Neural progenitor cell (in vitro differentiated cells): ENCODE measurements around the gene SSX2IP. TPM values are rescaled to one million over a fixed set of nuclear protein-coding genes. Genes with fewer than 3 reads are reported as not detected.

ENCODE experiments used
- DNase-seq: peaks from one replicate; pipeline ENCODE4 v3.0.0-alpha.2; 2016; ENCODE audit warnings: low spot score
- H2AFZ ChIP-seq: fragments of 200-600 bp; sonication (generic); replicated peaks from 2 replicates; pipeline ENCODE4 v1.6.1; 2016; ENCODE audit warnings: antibody characterized with exemption
- H3F3A ChIP-seq: fragments of 200-600 bp; sonication (generic); 2 replicates; pipeline ENCODE4 v1.6.1; 2016; ENCODE audit warnings: antibody characterized with exemption, low read depth
- H3K27ac ChIP-seq: fragments of 200-600 bp; sonication (generic); 2 replicates; pipeline ENCODE4 v1.5.1; 2016; ENCODE audit warnings: mild to moderate bottlenecking
- H3K27me3 ChIP-seq: fragments of 200-600 bp; sonication (generic); 2 replicates; pipeline ENCODE4 v1.6.1; 2016; ENCODE audit warnings: mild to moderate bottlenecking, moderate library complexity
- H3K36me3 ChIP-seq: fragments of 200-600 bp; sonication (generic); 2 replicates; pipeline ENCODE4 v1.5.1; 2016
- H3K4me1 ChIP-seq: fragments of 200-600 bp; sonication (generic); 2 replicates; pipeline ENCODE4 v1.6.1; 2016; ENCODE audit warnings: mixed run types
- H3K4me2 ChIP-seq: fragments of 200-600 bp; sonication (generic); 2 replicates; pipeline ENCODE4 v1.6.1; 2016
- H3K4me3 ChIP-seq: fragments of 200-600 bp; sonication (generic); 2 replicates; pipeline ENCODE4 v1.5.1; 2016
- H3K79me2 ChIP-seq: fragments of 200-600 bp; sonication (generic); 2 replicates; pipeline ENCODE4 v1.6.1; 2016; ENCODE audit warnings: low read depth
- H3K9ac ChIP-seq: fragments of 200-600 bp; sonication (generic); 2 replicates; pipeline ENCODE4 v1.6.1; 2016
- H3K9me3 ChIP-seq: fragments of 200-600 bp; sonication (generic); 2 replicates; pipeline ENCODE4 v1.5.1; 2016; ENCODE audit warnings: low read depth
- H4K20me1 ChIP-seq: fragments of 200-600 bp; sonication (generic); 2 replicates; pipeline ENCODE4 v1.6.1; 2016; ENCODE audit warnings: low read depth
- H3K27ac Mint-ChIP-seq: 3 replicates; pipeline ENCODE4 v1.8.0; 2021; ENCODE audit warnings: mixed read lengths
- H3K27me3 Mint-ChIP-seq: 2 replicates; pipeline ENCODE4 v1.8.0; 2022; ENCODE audit warnings: low read depth, mild to moderate bottlenecking, inconsistent platforms, moderate library complexity, mixed read lengths; ENCODE audit not compliant: insufficient read depth
- H3K36me3 Mint-ChIP-seq: 3 replicates; pipeline ENCODE4 v1.8.0; 2021; ENCODE audit warnings: mixed read lengths
- H3K4me1 Mint-ChIP-seq: 3 replicates; pipeline ENCODE4 v1.8.0; 2021; ENCODE audit warnings: mixed read lengths
- H3K4me3 Mint-ChIP-seq: 3 replicates; pipeline ENCODE4 v1.8.0; 2021; ENCODE audit warnings: mild to moderate bottlenecking, moderate library complexity, mixed read lengths
- H3K9me3 Mint-ChIP-seq: 3 replicates; pipeline ENCODE4 v1.8.0; 2020; ENCODE audit warnings: mixed read lengths
- CTCF ChIP-seq: fragments of 200-600 bp; sonication (generic); IDR thresholded peaks from 2 replicates; pipeline ENCODE4 v1.5.1; 2017; ENCODE audit warnings: antibody characterized with exemption, mild to moderate bottlenecking
- EZH2 ChIP-seq: fragments of 200-600 bp; sonication (generic); IDR thresholded peaks from 2 replicates; pipeline ENCODE4 v1.6.1; 2017; ENCODE audit warnings: antibody characterized with exemption, mild to moderate bottlenecking, moderate library complexity
- EZH2phosphoT487 ChIP-seq: fragments of 200-600 bp; sonication (generic); IDR thresholded peaks from 2 replicates; pipeline ENCODE4 v1.6.1; 2017; ENCODE audit warnings: antibody characterized with exemption
- total RNA-seq: library from RNA; depleted of rRNA; stranded (reverse); fragments of >200 nt; gene quantifications from 2 replicates; pipeline ENCODE4 v1.2.3, GENCODE V29; 2015; ENCODE audit warnings: low replicate concordance

The SSX2IP gene
- total RNA-seq, 1 donor from 2014 or later = 54.1 TPM

- Histone ChIP-seq H3K9ac (no peak overlapping the region), H3K79me2 (no peaks in the 10 kb centered on the region), H3K4me2 (no peak overlapping the region), H3K4me1 (peaks cover 44% of the 10 kb centered on the region), H3F3A (peaks cover 20% of the 10 kb centered on the region), H3K27me3 (no peaks in the 10 kb centered on the region), H2AFZ (peak overlapping the region; percentile 44), H3K9me3 (no peaks in the 10 kb centered on the region), H3K4me3 (no peak overlapping the region), H3K36me3 (no peaks in the 10 kb centered on the region), H4K20me1 (no peaks in the 10 kb centered on the region), H3K27ac (no peak overlapping the region)
- H3K4me3 Mint-ChIP-seq = no peak overlapping the region
- no peaks in the 10 kb centered on the region for H3K36me3 Mint-ChIP-seq
- no peak for DNase-seq
- H3K27me3 Mint-ChIP-seq = peaks cover 6% of the 10 kb centered on the region
- peaks cover 41% of the 10 kb centered on the region for H3K4me1 Mint-ChIP-seq
- peak overlapping the region; percentile 12 for H3K27ac Mint-ChIP-seq
- no peak for TF ChIP-seq EZH2
- H3K9me3 Mint-ChIP-seq = no peaks in the 10 kb centered on the region
Observed at GRCh38 chr1:84719543-84720217, 29.4 kb upstream of the SSX2IP start.

GRCh38 chr1:84715342-84716019, 25.2 kb upstream of the SSX2IP start:
- Histone ChIP-seq H3K79me2 (no peaks in the 10 kb centered on the region), H3K27me3 (no peaks in the 10 kb centered on the region), H3K9ac (no peak overlapping the region), H3K4me3 (no peak overlapping the region), H3K36me3 (no peaks in the 10 kb centered on the region), H3F3A (peaks cover 37% of the 10 kb centered on the region), H3K9me3 (no peaks in the 10 kb centered on the region), H3K27ac (peak overlapping the region; percentile 46), H2AFZ (no peak overlapping the region), H3K4me1 (peaks cover 54% of the 10 kb centered on the region), H3K4me2 (peak overlapping the region; percentile 58), H4K20me1 (no peaks in the 10 kb centered on the region)
- Mint-ChIP-seq H3K27me3 (peaks cover 6% of the 10 kb centered on the region), H3K4me3 (no peak overlapping the region), H3K27ac (no peak overlapping the region), H3K9me3 (no peaks in the 10 kb centered on the region), H3K36me3 (no peaks in the 10 kb centered on the region), H3K4me1 (peaks cover 41% of the 10 kb centered on the region)
- TF ChIP-seq EZH2 = no peak
- TF ChIP-seq CTCF = no peak
- peak; percentile 55 for TF ChIP-seq EZH2phosphoT487
- peak; percentile 77 for DNase-seq

- Histone ChIP-seq H3K9ac (no peak overlapping the region), H3K4me1 (peaks cover 38% of the 10 kb centered on the region), H2AFZ (no peak overlapping the region), H4K20me1 (no peaks in the 10 kb centered on the region), H3K27me3 (no peaks in the 10 kb centered on the region), H3K4me2 (no peak overlapping the region), H3K27ac (no peak overlapping the region), H3K4me3 (no peak overlapping the region), H3F3A (peaks cover 37% of the 10 kb centered on the region), H3K9me3 (no peaks in the 10 kb centered on the region), H3K36me3 (no peaks in the 10 kb centered on the region), H3K79me2 (no peaks in the 10 kb centered on the region)
- DNase-seq = no peak
- H3K4me1 Mint-ChIP-seq = peaks cover 26% of the 10 kb centered on the region
- H3K9me3 Mint-ChIP-seq = no peaks in the 10 kb centered on the region
- no peaks in the 10 kb centered on the region for H3K36me3 Mint-ChIP-seq
- no peak overlapping the region for H3K27ac Mint-ChIP-seq
- peaks cover 10% of the 10 kb centered on the region for H3K27me3 Mint-ChIP-seq
- no peak overlapping the region for H3K4me3 Mint-ChIP-seq
- TF ChIP-seq EZH2phosphoT487 = no peak
- TF ChIP-seq EZH2 = no peak
- no peak for TF ChIP-seq CTCF
Observed at GRCh38 chr1:84712276-84712874, 22.1 kb upstream of the SSX2IP start.
